22Rv1 (cell line): Measurements from ENCODE around the gene CAMSAP2.

Source experiments
- ZFX ChIP-seq: fragments of 450-650 bp; IDR thresholded peaks from 2 replicates; pipeline ENCODE4 v1.6.1; 2017; ENCODE audit warnings: antibody characterized with exemption, borderline replicate concordance
- TF ChIP-seq, protein P1 (sequence below): fragments of 450-650 bp; IDR thresholded peaks from 2 replicates; pipeline ENCODE4 v1.5.1; 2017; ENCODE audit warnings: mild to moderate bottlenecking

GRCh38 chr1:200873671-200874397 is 135.1 kb downstream of the CAMSAP2 start:
- TF ChIP-seq, protein P1, sequence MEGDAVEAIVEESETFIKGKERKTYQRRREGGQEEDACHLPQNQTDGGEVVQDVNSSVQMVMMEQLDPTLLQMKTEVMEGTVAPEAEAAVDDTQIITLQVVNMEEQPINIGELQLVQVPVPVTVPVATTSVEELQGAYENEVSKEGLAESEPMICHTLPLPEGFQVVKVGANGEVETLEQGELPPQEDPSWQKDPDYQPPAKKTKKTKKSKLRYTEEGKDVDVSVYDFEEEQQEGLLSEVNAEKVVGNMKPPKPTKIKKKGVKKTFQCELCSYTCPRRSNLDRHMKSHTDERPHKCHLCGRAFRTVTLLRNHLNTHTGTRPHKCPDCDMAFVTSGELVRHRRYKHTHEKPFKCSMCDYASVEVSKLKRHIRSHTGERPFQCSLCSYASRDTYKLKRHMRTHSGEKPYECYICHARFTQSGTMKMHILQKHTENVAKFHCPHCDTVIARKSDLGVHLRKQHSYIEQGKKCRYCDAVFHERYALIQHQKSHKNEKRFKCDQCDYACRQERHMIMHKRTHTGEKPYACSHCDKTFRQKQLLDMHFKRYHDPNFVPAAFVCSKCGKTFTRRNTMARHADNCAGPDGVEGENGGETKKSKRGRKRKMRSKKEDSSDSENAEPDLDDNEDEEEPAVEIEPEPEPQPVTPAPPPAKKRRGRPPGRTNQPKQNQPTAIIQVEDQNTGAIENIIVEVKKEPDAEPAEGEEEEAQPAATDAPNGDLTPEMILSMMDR = no peak
- TF ChIP-seq ZFX = no peak
